Naive thymus-derived CD4-positive, alpha-beta T cell (primary cell): ENCODE data around the gene HOXA2. TPM values are rescaled to one million over a fixed set of nuclear protein-coding genes. Genes with fewer than 3 reads are reported as not detected.

Experiments used
- ATAC-seq: fragments of 150-1000 bp; cut with Tn5 transposase; 2 replicates; pipeline ENCODE4 v1.10.0; 2021; ENCODE audit warnings: mild to moderate bottlenecking, moderate library complexity
- CTCF ChIA-PET: fragments of 350-600 bp; sonication (Branson Sonifier 250); formaldehyde crosslinking; loops from one replicate; lab custom pipeline; 2021; ENCODE audit warnings: antibody characterized with exemption; lab: Charles Lee
- POLR2A ChIA-PET: fragments of 350-600 bp; sonication (Branson Sonifier 250); formaldehyde crosslinking; loops from one replicate; lab custom pipeline; 2021; ENCODE audit warnings: antibody characterized with exemption, inconsistent platforms; lab: Charles Lee
- DNase-seq, 9 donors: peaks; one replicate each; pipeline versions ENCODE4 v3.0.0 to v3.0.0-alpha.2; 2020 to 2022; ENCODE audit warnings: mixed read lengths in 1 of 9
- H3K27ac ChIP-seq: one replicate; pipeline ENCODE4 v1.7.0; 2013; ENCODE audit warnings: mild to moderate bottlenecking, low read depth, low read length, moderate library complexity
- H3K27me3 ChIP-seq, 2 donors: one replicate each; pipeline ENCODE4 v1.7.0; 2013; ENCODE audit warnings: low read length in 2 of 2, mild to moderate bottlenecking in 2 of 2, moderate library complexity in 2 of 2; ENCODE audit not compliant: control insufficient read depth in 2 of 2, insufficient read depth in 2 of 2
- H3K36me3 ChIP-seq, 3 experiments: 1 replicate in 2 of 3; 2 replicates in 1 of 3; pipeline ENCODE4 v1.7.0; 2013; ENCODE audit warnings: low read length in 3 of 3, mild to moderate bottlenecking in 3 of 3, moderate library complexity in 1 of 3; ENCODE audit not compliant: insufficient read depth in 3 of 3, control insufficient read depth in 2 of 3
- H3K4me1 ChIP-seq, 2 donors: one replicate each; pipeline ENCODE4 v1.7.0; 2013; ENCODE audit warnings: low read length in 2 of 2, mild to moderate bottlenecking in 2 of 2, moderate library complexity in 1 of 2; ENCODE audit not compliant: control insufficient read depth in 2 of 2, insufficient read depth in 2 of 2
- H3K4me3 ChIP-seq: 2 replicates; pipeline ENCODE4 v1.7.0; 2013; ENCODE audit warnings: mild to moderate bottlenecking, low read length
- H3K9me3 ChIP-seq, 3 experiments: 1 replicate in 2 of 3; 2 replicates in 1 of 3; pipeline ENCODE4 v1.7.0; 2013; ENCODE audit warnings: low read length in 3 of 3; ENCODE audit not compliant: control insufficient read depth in 2 of 3
- H3K27ac Mint-ChIP-seq, 9 donors: one replicate each; pipeline ENCODE4 v1.8.0; 2020 to 2022; ENCODE audit warnings: mixed read lengths in 9 of 9, mild to moderate bottlenecking in 8 of 9, moderate library complexity in 5 of 9, inconsistent platforms in 2 of 9
- H3K27me3 Mint-ChIP-seq, 5 donors: one replicate each; pipeline ENCODE4 v1.8.0; 2021 to 2022; ENCODE audit warnings: mixed read lengths in 5 of 5, mild to moderate bottlenecking in 1 of 5
- H3K36me3 Mint-ChIP-seq, 5 donors: one replicate each; pipeline ENCODE4 v1.8.0; 2020 to 2022; ENCODE audit warnings: mixed read lengths in 5 of 5, mild to moderate bottlenecking in 3 of 5, inconsistent platforms in 1 of 5
- H3K4me1 Mint-ChIP-seq, 7 donors: one replicate each; pipeline ENCODE4 v1.8.0; 2020 to 2022; ENCODE audit warnings: mixed read lengths in 7 of 7, mild to moderate bottlenecking in 3 of 7, inconsistent platforms in 1 of 7
- H3K4me3 Mint-ChIP-seq, 10 donors: one replicate each; pipeline ENCODE4 v1.8.0; 2020 to 2022; ENCODE audit warnings: mild to moderate bottlenecking in 10 of 10, mixed read lengths in 10 of 10, moderate library complexity in 6 of 10, inconsistent platforms in 2 of 10
- H3K9me3 Mint-ChIP-seq, 11 donors: one replicate each; pipeline ENCODE4 v1.8.0; 2020 to 2022; ENCODE audit warnings: mixed read lengths in 11 of 11, mild to moderate bottlenecking in 4 of 11, inconsistent platforms in 1 of 11, moderate library complexity in 1 of 11
- intact Hi-C, 2 donors: fragments of 100-400 bp; cut with micrococcal nuclease; formaldehyde crosslinking; loops; one replicate each; pipeline ENCODE4 v1.15.1; 2023
- polyA plus RNA-seq, 2 donors: library from polyadenylated mRNA; unstranded; fragments of 300-500 nt; fragmentation: Illumina TruSeq; gene quantifications; one replicate each; pipeline ENCODE4 v1.2.3, GENCODE V29; 2021
- total RNA-seq, 6 experiments: library from RNA in 5 of 6; stranded (reverse) in 5 of 6; gene quantifications; 1 replicate in 5 of 6; 2 replicates in 1 of 6; pipeline ENCODE4 v1.2.3 and lab custom pipeline; 2021 to 2026

The HOXA2 gene
- total and polyA plus RNA-seq, 7 experiments from 2014 or later: not detected

- no peaks in the 10 kb centered on the region for H3K9me3 Mint-ChIP-seq
- peaks cover 0 to 10% (median 7%) of the 10 kb centered on the region in 5 donors for H3K27me3 Mint-ChIP-seq
- no peaks in the 10 kb centered on the region for H3K36me3 Mint-ChIP-seq
- H3K27ac ChIP-seq: no peak overlapping the region
- no peaks in the 10 kb centered on the region for H3K36me3 ChIP-seq
- intact Hi-C loops: no loop called here
- H3K9me3 ChIP-seq: no peaks in the 10 kb centered on the region
- H3K4me1 ChIP-seq: no peaks in the 10 kb centered on the region
- H3K4me1 Mint-ChIP-seq: no peaks in the 10 kb centered on the region
- no peak overlapping the region for H3K27ac Mint-ChIP-seq
- no peak for ATAC-seq
- H3K27me3 ChIP-seq: no peaks in the 10 kb centered on the region
- ChIA-PET CTCF (no interaction called here), POLR2A (interaction anchor here (0.6 kb wide), 1 partner anchor 27 kb away, joined by 3 read pairs; no protein-coding TSS in a partner anchor)
- H3K4me3 Mint-ChIP-seq: no peak overlapping the region
- H3K4me3 ChIP-seq: no peak overlapping the region
- no peak for DNase-seq
These were observed 49.3 kb downstream of the HOXA2 start for GRCh38 chr7:27053153-27053552.

GRCh38 chr7:27051451-27051850 lies 51.0 kb downstream of the HOXA2 start:
- Mint-ChIP-seq H3K9me3 (no peaks in the 10 kb centered on the region), H3K36me3 (no peaks in the 10 kb centered on the region), H3K27me3 (peaks cover 0 to 8% (median 0%) of the 10 kb centered on the region in 5 donors), H3K27ac (no peak overlapping the region), H3K4me3 (no peak overlapping the region), H3K4me1 (no peaks in the 10 kb centered on the region)
- POLR2A ChIA-PET: no interaction called here
- CTCF ChIA-PET: no interaction called here
- Histone ChIP-seq H3K27ac (no peak overlapping the region), H3K4me3 (no peak overlapping the region), H3K36me3 (no peaks in the 10 kb centered on the region), H3K4me1 (no peaks in the 10 kb centered on the region), H3K9me3 (no peaks in the 10 kb centered on the region), H3K27me3 (no peaks in the 10 kb centered on the region)
- DNase-seq (no peak), ATAC-seq (no peak)
- intact Hi-C loops: no loop called here

Other genes starting within 250 kb of the HOXA2 start
- gene SKAP2, start 238.1 kb downstream of the HOXA2 start, total RNA-seq: 10 to 100 TPM in 1 of 5 experiments, 1 to 10 TPM in 4; 2.7 to 31.4 (median 5.1) TPM
- gene SKAP2, start 238.1 kb downstream of the HOXA2 start, polyA plus RNA-seq: 1 to 10 TPM; 2.9 to 3.1 TPM
- 1 to 10 TPM in 1 of 5 experiments, under 1 TPM in 3, not detected in 1; 0.10 to 1.1 (median 0.41) TPM for gene HOXA1, start 6.7 kb downstream of the HOXA2 start, total RNA-seq
- under 1 TPM; 0.09 to 0.18 TPM for gene HOXA1, start 6.7 kb downstream of the HOXA2 start, polyA plus RNA-seq
- not detected for gene HOXA4, start 28.1 kb upstream of the HOXA2 start, total RNA-seq
- under 1 TPM in 1 of 2 donors, not detected in 1; 0.41 TPM for gene HOXA4, start 28.1 kb upstream of the HOXA2 start, polyA plus RNA-seq
- 1 to 10 TPM in 1 of 5 experiments, under 1 TPM in 1, not detected in 3; 0.88 to 2.2 TPM for gene HOXA5, start 41.0 kb upstream of the HOXA2 start, total RNA-seq
- not detected for gene HOXA5, start 41.0 kb upstream of the HOXA2 start, polyA plus RNA-seq
- gene HOXA6, start 45.1 kb upstream of the HOXA2 start, total RNA-seq: under 1 TPM in 2 of 5 experiments, not detected in 3; 0.32 to 0.49 TPM
- gene HOXA6, start 45.1 kb upstream of the HOXA2 start, polyA plus RNA-seq: not detected
- under 1 TPM in 1 of 5 experiments, not detected in 4; 0.12 TPM for gene HOXA3, start 49.9 kb upstream of the HOXA2 start, total RNA-seq
- not detected for gene HOXA3, start 49.9 kb upstream of the HOXA2 start, polyA plus RNA-seq
- not detected for gene HOXA7, start 54.0 kb upstream of the HOXA2 start, total RNA-seq
- gene HOXA7, start 54.0 kb upstream of the HOXA2 start, polyA plus RNA-seq: not detected
- 1 to 10 TPM in 1 of 5 experiments, under 1 TPM in 1, not detected in 3; 0.70 to 1.7 TPM for gene HOXA9, start 62.9 kb upstream of the HOXA2 start, total RNA-seq
- gene HOXA9, start 62.9 kb upstream of the HOXA2 start, polyA plus RNA-seq: not detected
- gene HOXA10, start 71.6 kb upstream of the HOXA2 start, total RNA-seq: under 1 TPM in 1 of 5 experiments, not detected in 4; 0.66 TPM
- not detected for gene HOXA10, start 71.6 kb upstream of the HOXA2 start, polyA plus RNA-seq
- not detected for gene HOXA11, start 82.5 kb upstream of the HOXA2 start, total RNA-seq
- gene HOXA11, start 82.5 kb upstream of the HOXA2 start, polyA plus RNA-seq: not detected
- gene HOXA13, start 97.4 kb upstream of the HOXA2 start, total RNA-seq: not detected
- not detected for gene HOXA13, start 97.4 kb upstream of the HOXA2 start, polyA plus RNA-seq
- under 1 TPM in 1 of 5 experiments, not detected in 4; 0.11 TPM for gene EVX1, start 140.1 kb upstream of the HOXA2 start, total RNA-seq
- not detected for gene EVX1, start 140.1 kb upstream of the HOXA2 start, polyA plus RNA-seq